Measurements from ENCODE around the gene FRAS1. TPM values are rescaled to one million over a fixed set of nuclear protein-coding genes. Genes with fewer than 3 reads are reported as not detected.

FRAS1 gene
- total and polyA plus RNA-seq, 3 experiments from 2014 or later = not detected

DNA sequence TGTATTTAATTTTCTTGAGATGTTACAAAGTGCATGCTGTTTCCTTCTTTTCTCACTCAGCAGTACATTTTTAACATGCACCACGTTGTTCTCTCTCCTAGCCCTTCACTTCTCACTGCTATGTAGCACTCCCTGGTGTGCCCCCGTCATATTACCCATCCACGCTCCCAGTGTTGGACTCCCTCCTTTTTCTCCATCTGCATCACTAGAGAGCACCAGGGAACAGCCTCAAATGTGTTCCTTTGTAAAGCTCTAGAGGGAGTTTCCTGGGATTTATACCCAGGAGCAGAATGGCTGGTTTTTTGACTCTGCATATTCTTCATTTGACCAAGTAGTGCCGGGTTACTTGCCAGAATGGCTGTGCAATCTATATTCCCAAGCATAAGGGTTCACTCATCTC, 254.2 kb downstream of the FRAS1 start:
- peaks cover 0 to 5% (median 1%) of the 10 kb centered on the region in 5 donors for H3K9me3 Mint-ChIP-seq
- no peaks in the 10 kb centered on the region for H3K36me3 ChIP-seq (ENCODE audit: insufficient read depth, low read length)
- H3K4me1 ChIP-seq (ENCODE audit: insufficient read depth, low read length) = no peaks in the 10 kb centered on the region

DNA sequence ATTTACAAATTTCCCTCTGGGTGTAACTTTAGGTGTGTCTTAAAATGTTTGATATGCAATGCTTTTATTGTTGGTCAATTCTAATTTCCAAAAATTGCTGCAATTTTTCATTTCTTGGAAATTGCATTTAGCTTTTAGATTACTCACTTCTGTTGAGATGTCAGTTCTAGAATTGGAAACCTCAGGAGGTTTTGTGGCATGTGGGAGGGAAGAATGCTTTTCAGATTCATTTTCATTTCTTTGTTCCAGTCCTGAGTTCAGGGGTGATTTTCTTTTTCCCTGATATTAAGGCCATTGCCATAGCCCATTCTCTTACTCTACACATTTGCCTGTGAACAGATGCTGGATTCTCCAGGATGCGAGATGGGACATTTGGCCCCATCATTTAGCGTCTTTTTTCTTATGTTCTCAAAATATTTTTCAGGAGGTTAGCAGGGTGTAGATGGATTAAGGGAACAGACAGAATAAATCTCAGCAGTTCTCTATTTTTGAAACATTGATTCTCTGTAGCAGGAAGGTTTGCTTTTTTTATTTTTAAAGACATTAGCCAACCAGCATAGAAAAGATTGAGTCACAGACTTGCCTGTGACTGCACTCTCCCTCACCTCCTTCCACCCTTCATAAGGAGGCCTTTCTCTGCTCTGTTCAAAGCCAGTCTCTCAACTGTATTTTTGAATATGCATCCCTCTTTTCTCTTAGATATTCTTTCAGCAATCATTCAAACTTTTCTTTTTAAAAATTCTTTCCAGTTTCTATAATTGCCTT, 256.0 kb downstream of the FRAS1 start:
- Mint-ChIP-seq H3K36me3 (no peaks in the 10 kb centered on the region), H3K9me3 (peaks cover 0 to 2% (median 0%) of the 10 kb centered on the region in 5 donors), H3K4me3 (no peak overlapping the region), H3K4me1 (no peaks in the 10 kb centered on the region), H3K27me3 (peaks cover 3 to 8% of the 10 kb centered on the region in 2 donors), H3K27ac (no peak overlapping the region)
- H3K27ac ChIP-seq (ENCODE audit: low read depth, low read length) = no peak overlapping the region
- no peaks in the 10 kb centered on the region for H3K27me3 ChIP-seq (ENCODE audit: insufficient read depth, low read length, poor library complexity, severe bottlenecking)
- H3K36me3 ChIP-seq (ENCODE audit: insufficient read depth, low read length) = no peaks in the 10 kb centered on the region
- H3K9me3 ChIP-seq (ENCODE audit: low read length) = no peaks in the 10 kb centered on the region
- DNase-seq = no peak
- ChIA-PET POLR2A (no interaction called here), CTCF (no interaction called here)
- no peaks in the 10 kb centered on the region for H3K4me1 ChIP-seq (ENCODE audit: insufficient read depth, low read length)
- no peak overlapping the region for H3K4me3 ChIP-seq (ENCODE audit: low read length)

More for the DNA sequence above, 254.2 kb downstream of the FRAS1 start:
- Mint-ChIP-seq H3K4me3 (no peak overlapping the region), H3K27ac (no peak overlapping the region), H3K27me3 (peaks cover 3 to 8% of the 10 kb centered on the region in 2 donors), H3K4me1 (no peaks in the 10 kb centered on the region), H3K36me3 (no peaks in the 10 kb centered on the region)
- H3K4me3 ChIP-seq (ENCODE audit: low read length) = no peak overlapping the region
- no peak for DNase-seq
- no peaks in the 10 kb centered on the region for H3K9me3 ChIP-seq (ENCODE audit: low read length)
- POLR2A ChIA-PET = no interaction called here
- no peaks in the 10 kb centered on the region for H3K27me3 ChIP-seq (ENCODE audit: insufficient read depth, low read length, poor library complexity, severe bottlenecking)
- no peak overlapping the region for H3K27ac ChIP-seq (ENCODE audit: low read depth, low read length)
- CTCF ChIA-PET = no interaction called here

DNA sequence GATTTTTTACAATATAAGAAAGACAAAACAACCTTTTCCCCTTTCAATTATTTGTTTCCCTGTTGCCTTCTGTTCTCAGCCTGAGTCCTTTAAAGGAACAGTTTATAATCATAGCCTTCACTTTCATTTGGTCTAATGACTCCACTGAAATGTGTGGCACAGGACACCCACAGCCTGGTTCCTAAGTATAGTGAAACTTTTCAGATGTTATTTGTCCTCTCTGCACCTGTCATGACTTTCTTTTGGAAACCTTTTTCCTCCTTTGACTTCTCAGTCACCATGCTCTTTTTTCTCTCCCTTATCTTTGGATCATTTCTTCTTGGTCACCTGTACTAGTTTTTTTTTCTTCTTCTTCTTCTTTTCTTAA, 256.6 kb downstream of the FRAS1 start:
- Mint-ChIP-seq H3K4me3 (no peak overlapping the region), H3K9me3 (peaks cover 0 to 2% (median 0%) of the 10 kb centered on the region in 5 donors), H3K36me3 (no peaks in the 10 kb centered on the region), H3K4me1 (no peaks in the 10 kb centered on the region), H3K27me3 (peaks cover 7 to 8% of the 10 kb centered on the region in 2 donors), H3K27ac (no peak overlapping the region)
- Histone ChIP-seq H3K27me3 (ENCODE audit: insufficient read depth, low read length, poor library complexity, severe bottlenecking) (no peaks in the 10 kb centered on the region), H3K4me3 (ENCODE audit: low read length) (no peak overlapping the region), H3K27ac (ENCODE audit: low read depth, low read length) (no peak overlapping the region), H3K9me3 (ENCODE audit: low read length) (no peaks in the 10 kb centered on the region), H3K4me1 (ENCODE audit: insufficient read depth, low read length) (no peaks in the 10 kb centered on the region), H3K36me3 (ENCODE audit: insufficient read depth, low read length) (no peaks in the 10 kb centered on the region)
- POLR2A ChIA-PET = no interaction called here
- CTCF ChIA-PET = no interaction called here
- DNase-seq = no peak

DNA sequence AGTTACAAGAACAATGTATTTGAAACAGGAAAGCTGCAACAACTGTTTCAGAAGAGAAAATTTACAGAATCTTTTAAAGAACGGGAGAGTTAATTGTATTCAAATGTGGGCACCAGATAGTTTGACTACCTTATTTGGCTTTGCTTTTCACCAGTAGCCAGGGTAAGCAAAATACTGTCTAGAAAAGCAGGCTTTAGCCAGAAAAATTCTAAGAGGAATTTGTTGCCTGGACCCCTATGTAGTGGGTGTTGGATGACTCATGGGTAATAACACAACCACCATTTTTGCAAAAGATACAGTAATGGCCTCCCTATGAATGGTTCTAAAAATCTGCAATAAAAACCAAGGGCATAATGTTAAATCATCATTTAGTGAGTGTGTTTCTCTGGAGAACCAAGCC, 261.0 kb downstream of the FRAS1 start:
- H3K9me3 ChIP-seq (ENCODE audit: low read length) = no peaks in the 10 kb centered on the region
- peaks cover 7 to 13% of the 10 kb centered on the region in 2 donors for H3K27me3 Mint-ChIP-seq
- DNase-seq = no peak
- H3K27ac Mint-ChIP-seq = no peak overlapping the region
- H3K9me3 Mint-ChIP-seq = peaks cover 0 to 4% (median 0%) of the 10 kb centered on the region in 5 donors
- CTCF ChIA-PET = no interaction called here
- H3K27me3 ChIP-seq (ENCODE audit: insufficient read depth, low read length, poor library complexity, severe bottlenecking) = no peaks in the 10 kb centered on the region
- H3K36me3 ChIP-seq (ENCODE audit: insufficient read depth, low read length) = no peaks in the 10 kb centered on the region
- H3K27ac ChIP-seq (ENCODE audit: low read depth, low read length) = no peak overlapping the region
- no peaks in the 10 kb centered on the region for H3K4me1 Mint-ChIP-seq
- no peak overlapping the region for H3K4me3 Mint-ChIP-seq
- POLR2A ChIA-PET = no interaction called here
- H3K4me3 ChIP-seq (ENCODE audit: low read length) = no peak overlapping the region
- no peaks in the 10 kb centered on the region for H3K4me1 ChIP-seq (ENCODE audit: insufficient read depth, low read length)
- no peaks in the 10 kb centered on the region for H3K36me3 Mint-ChIP-seq

DNA sequence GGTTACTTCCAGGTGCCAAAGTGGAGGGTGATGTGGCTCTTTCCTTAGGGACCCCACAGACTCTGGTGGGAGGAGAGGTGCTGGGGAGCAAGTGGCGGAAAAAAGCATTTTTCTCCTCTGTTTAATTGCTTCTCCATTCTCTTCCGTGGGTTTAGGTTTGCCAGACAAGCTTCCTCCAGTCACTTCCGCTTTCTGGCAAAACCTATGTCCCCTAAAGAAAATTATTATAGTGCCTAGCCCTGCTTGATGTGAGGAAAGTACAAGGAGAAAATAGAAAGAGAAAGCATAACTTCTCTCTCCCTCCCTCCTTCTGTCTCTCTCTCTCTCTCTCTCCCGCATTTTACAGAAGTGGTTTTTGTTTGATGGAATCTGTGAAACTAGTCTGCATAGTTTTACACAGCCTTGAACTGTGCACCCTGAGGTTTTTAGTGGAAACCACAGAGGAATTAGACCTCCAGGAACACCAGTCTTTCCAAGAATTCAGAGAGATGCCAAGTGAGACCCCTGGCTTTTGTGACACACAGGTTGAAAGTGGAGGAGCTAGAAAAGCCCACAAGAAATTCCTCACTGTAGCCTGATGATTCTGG, 263.3 kb downstream of the FRAS1 start:
- no peaks in the 10 kb centered on the region for H3K36me3 Mint-ChIP-seq
- H3K9me3 Mint-ChIP-seq = peaks cover 0 to 4% (median 0%) of the 10 kb centered on the region in 5 donors
- CTCF ChIA-PET = no interaction called here
- H3K4me3 ChIP-seq (ENCODE audit: low read length) = no peak overlapping the region
- H3K9me3 ChIP-seq (ENCODE audit: low read length) = no peaks in the 10 kb centered on the region
- no peaks in the 10 kb centered on the region for H3K27me3 ChIP-seq (ENCODE audit: insufficient read depth, low read length, poor library complexity, severe bottlenecking)
- peaks cover 5 to 13% of the 10 kb centered on the region in 2 donors for H3K27me3 Mint-ChIP-seq
- no peak overlapping the region for H3K27ac Mint-ChIP-seq
- no peak overlapping the region for H3K27ac ChIP-seq (ENCODE audit: low read depth, low read length)
- no peaks in the 10 kb centered on the region for H3K36me3 ChIP-seq (ENCODE audit: insufficient read depth, low read length)
- H3K4me1 ChIP-seq (ENCODE audit: insufficient read depth, low read length) = no peaks in the 10 kb centered on the region
- POLR2A ChIA-PET = no interaction called here
- no peaks in the 10 kb centered on the region for H3K4me1 Mint-ChIP-seq
- no peak overlapping the region for H3K4me3 Mint-ChIP-seq
- no peak for DNase-seq

DNA sequence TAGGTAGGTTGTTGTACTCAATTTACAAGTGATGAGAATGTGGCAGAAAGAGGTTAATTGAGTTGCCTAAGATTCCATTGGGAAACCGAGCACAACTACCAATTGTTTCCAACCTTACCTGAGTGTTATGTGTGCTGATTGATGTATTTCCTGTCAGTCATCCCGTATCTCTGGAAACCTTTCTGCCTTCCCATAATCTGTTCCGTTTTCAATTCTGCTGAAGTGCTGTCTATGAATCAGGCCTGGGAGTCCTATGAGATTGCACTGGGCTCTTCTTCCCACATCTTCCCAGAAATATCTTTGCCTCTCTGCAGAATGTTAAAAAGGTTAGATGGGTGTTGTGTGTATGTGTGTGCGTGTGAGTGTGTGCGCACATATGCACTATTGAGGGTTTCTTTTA, 264.9 kb downstream of the FRAS1 start:
- no peaks in the 10 kb centered on the region for H3K36me3 Mint-ChIP-seq
- peaks cover 0 to 4% (median 0%) of the 10 kb centered on the region in 5 donors for H3K9me3 Mint-ChIP-seq
- ChIA-PET CTCF (no interaction called here), POLR2A (no interaction called here)
- no peak for DNase-seq
- Histone ChIP-seq H3K4me3 (ENCODE audit: low read length) (no peak overlapping the region), H3K36me3 (ENCODE audit: insufficient read depth, low read length) (no peaks in the 10 kb centered on the region), H3K9me3 (ENCODE audit: low read length) (no peaks in the 10 kb centered on the region), H3K27ac (ENCODE audit: low read depth, low read length) (no peak overlapping the region), H3K4me1 (ENCODE audit: insufficient read depth, low read length) (no peaks in the 10 kb centered on the region), H3K27me3 (ENCODE audit: insufficient read depth, low read length, poor library complexity, severe bottlenecking) (no peaks in the 10 kb centered on the region)
- no peaks in the 10 kb centered on the region for H3K4me1 Mint-ChIP-seq
- no peak overlapping the region for H3K4me3 Mint-ChIP-seq
- H3K27me3 Mint-ChIP-seq = peaks cover 4 to 13% of the 10 kb centered on the region in 2 donors
- no peak overlapping the region for H3K27ac Mint-ChIP-seq

DNA sequence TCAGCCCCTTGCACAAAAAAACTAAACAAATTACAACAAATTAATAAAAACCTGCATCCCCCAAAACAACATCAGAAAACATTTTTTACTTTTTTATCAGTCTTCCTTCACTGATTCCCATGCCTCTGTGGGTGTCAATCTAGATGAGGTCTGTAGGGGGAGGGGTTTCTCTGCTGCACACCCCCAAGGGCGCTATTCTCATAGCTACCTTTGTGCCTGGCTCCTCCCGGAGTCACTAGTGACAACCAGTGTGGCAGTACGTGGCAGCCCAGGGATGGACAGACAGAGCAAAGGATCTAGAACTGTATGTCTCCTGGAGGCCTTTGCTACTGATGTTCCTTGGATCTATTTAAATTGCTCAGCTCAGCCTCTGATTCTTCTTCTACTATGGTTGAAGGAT, 266.3 kb downstream of the FRAS1 start:
- H3K4me3 ChIP-seq (ENCODE audit: low read length) = no peak overlapping the region
- Mint-ChIP-seq H3K4me1 (no peaks in the 10 kb centered on the region), H3K27me3 (peaks cover 2 to 12% of the 10 kb centered on the region in 2 donors), H3K27ac (no peak overlapping the region), H3K36me3 (no peaks in the 10 kb centered on the region), H3K4me3 (peak overlapping the region in 1 of 7 donors; percentile 18), H3K9me3 (peaks cover 0 to 4% (median 0%) of the 10 kb centered on the region in 5 donors)
- no peak for DNase-seq
- H3K9me3 ChIP-seq (ENCODE audit: low read length) = no peaks in the 10 kb centered on the region
- H3K4me1 ChIP-seq (ENCODE audit: insufficient read depth, low read length) = no peaks in the 10 kb centered on the region
- ChIA-PET POLR2A (no interaction called here), CTCF (no interaction called here)
- H3K27ac ChIP-seq (ENCODE audit: low read depth, low read length) = no peak overlapping the region
- no peaks in the 10 kb centered on the region for H3K27me3 ChIP-seq (ENCODE audit: insufficient read depth, low read length, poor library complexity, severe bottlenecking)
- H3K36me3 ChIP-seq (ENCODE audit: insufficient read depth, low read length) = no peaks in the 10 kb centered on the region

DNA sequence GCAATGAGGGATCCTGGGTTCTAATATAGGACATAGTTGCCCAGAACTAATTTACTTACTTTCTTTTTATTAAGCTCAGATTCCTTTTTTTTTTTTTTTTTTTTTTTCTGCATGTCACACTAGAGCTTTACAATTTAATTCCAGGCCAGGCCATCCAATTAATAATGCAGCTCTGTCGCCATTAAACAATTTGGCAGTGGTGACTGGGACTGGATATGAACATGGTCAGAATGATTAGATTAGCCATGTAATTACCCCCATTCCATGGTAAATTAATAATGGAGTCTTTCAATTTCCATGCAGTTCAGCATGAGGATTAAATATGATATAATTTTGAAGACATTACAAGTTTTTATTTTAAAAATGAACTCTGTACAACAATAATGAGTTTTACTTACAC, 267.5 kb downstream of the FRAS1 start:
- no peak overlapping the region for H3K4me3 ChIP-seq (ENCODE audit: low read length)
- no peaks in the 10 kb centered on the region for H3K36me3 ChIP-seq (ENCODE audit: insufficient read depth, low read length)
- DNase-seq = no peak
- Mint-ChIP-seq H3K27ac (no peak overlapping the region), H3K4me1 (no peaks in the 10 kb centered on the region), H3K4me3 (no peak overlapping the region), H3K9me3 (peaks cover 0 to 4% (median 0%) of the 10 kb centered on the region in 5 donors), H3K36me3 (no peaks in the 10 kb centered on the region), H3K27me3 (peaks cover 2 to 6% of the 10 kb centered on the region in 2 donors)
- no peak overlapping the region for H3K27ac ChIP-seq (ENCODE audit: low read depth, low read length)
- no peaks in the 10 kb centered on the region for H3K9me3 ChIP-seq (ENCODE audit: low read length)
- no peaks in the 10 kb centered on the region for H3K27me3 ChIP-seq (ENCODE audit: insufficient read depth, low read length, poor library complexity, severe bottlenecking)
- H3K4me1 ChIP-seq (ENCODE audit: insufficient read depth, low read length) = no peaks in the 10 kb centered on the region
- CTCF ChIA-PET = no interaction called here
- POLR2A ChIA-PET = no interaction called here
